ENCODE results near the gene UTP25.

UTP25 gene

GRCh38 chr1:209820986-209821385, 6.8 kb upstream of the UTP25 start:
- H3K9me3 ChIP-seq (ENCODE audit: control insufficient read depth in 2 of 2, low read length in 2 of 2): no peaks in the 10 kb centered on the region
- peaks cover 0 to 2% of the 10 kb centered on the region in 2 donors for H3K27me3 ChIP-seq (ENCODE audit: control insufficient read depth in 1 of 2, insufficient read depth in 2 of 2, low read length in 2 of 2)
- no peaks in the 10 kb centered on the region for H3K4me1 ChIP-seq (ENCODE audit: control insufficient read depth, insufficient read depth, low read length)
- no peak overlapping the region for H3K27ac ChIP-seq (ENCODE audit: low read length)
- no peaks in the 10 kb centered on the region for H3K36me3 ChIP-seq (ENCODE audit: control insufficient read depth in 2 of 2, insufficient read depth in 2 of 2, low read length in 2 of 2)
- no peak overlapping the region for H3K4me3 ChIP-seq (ENCODE audit: low read length in 2 of 2)
- H3K9ac ChIP-seq (ENCODE audit: low read length in 2 of 2): no peak overlapping the region

- Histone ChIP-seq H3K27me3 (ENCODE audit: control insufficient read depth in 1 of 2, insufficient read depth in 2 of 2, low read length in 2 of 2) (peaks cover 0 to under 1% of the 10 kb centered on the region in 2 donors), H3K9ac (ENCODE audit: low read length in 2 of 2) (no peak overlapping the region), H3K9me3 (ENCODE audit: control insufficient read depth in 2 of 2, low read length in 2 of 2) (no peaks in the 10 kb centered on the region), H3K4me1 (ENCODE audit: control insufficient read depth, insufficient read depth, low read length) (no peaks in the 10 kb centered on the region), H3K4me3 (ENCODE audit: low read length in 2 of 2) (no peak overlapping the region), H3K27ac (ENCODE audit: low read length) (no peak overlapping the region), H3K36me3 (ENCODE audit: control insufficient read depth in 2 of 2, insufficient read depth in 2 of 2, low read length in 2 of 2) (no peaks in the 10 kb centered on the region)
These were observed 5.1 kb upstream of the UTP25 start for GRCh38 chr1:209822706-209823105.

GRCh38 chr1:209823143-209824041, 4.4 kb upstream of the UTP25 start:
- no peak overlapping the region for H3K9ac ChIP-seq (ENCODE audit: low read length in 2 of 2)

GRCh38 chr1:209825591-209826434, 2.0 kb upstream of the UTP25 start:
- Histone ChIP-seq H3K4me3 (ENCODE audit: low read length in 2 of 2) (no peak overlapping the region), H3K27ac (ENCODE audit: low read length) (no peak overlapping the region), H3K36me3 (ENCODE audit: control insufficient read depth in 2 of 2, insufficient read depth in 2 of 2, low read length in 2 of 2) (peaks cover 0 to 2% of the 10 kb centered on the region in 2 donors), H3K9ac (ENCODE audit: low read length in 2 of 2) (no peak overlapping the region), H3K27me3 (ENCODE audit: control insufficient read depth in 1 of 2, insufficient read depth in 2 of 2, low read length in 2 of 2) (no peaks in the 10 kb centered on the region), H3K9me3 (ENCODE audit: control insufficient read depth in 2 of 2, low read length in 2 of 2) (no peaks in the 10 kb centered on the region), H3K4me1 (ENCODE audit: control insufficient read depth, insufficient read depth, low read length) (no peaks in the 10 kb centered on the region)

More at GRCh38 chr1:209823143-209824041, 4.4 kb upstream of the UTP25 start:
- Histone ChIP-seq H3K27ac (ENCODE audit: low read length) (no peak overlapping the region), H3K4me3 (ENCODE audit: low read length in 2 of 2) (no peak overlapping the region), H3K9me3 (ENCODE audit: control insufficient read depth in 2 of 2, low read length in 2 of 2) (no peaks in the 10 kb centered on the region), H3K36me3 (ENCODE audit: control insufficient read depth in 2 of 2, insufficient read depth in 2 of 2, low read length in 2 of 2) (no peaks in the 10 kb centered on the region), H3K4me1 (ENCODE audit: control insufficient read depth, insufficient read depth, low read length) (no peaks in the 10 kb centered on the region), H3K27me3 (ENCODE audit: control insufficient read depth in 1 of 2, insufficient read depth in 2 of 2, low read length in 2 of 2) (no peaks in the 10 kb centered on the region)

- H3K9me3 ChIP-seq (ENCODE audit: control insufficient read depth in 2 of 2, low read length in 2 of 2): no peaks in the 10 kb centered on the region
- no peaks in the 10 kb centered on the region for H3K4me1 ChIP-seq (ENCODE audit: control insufficient read depth, insufficient read depth, low read length)
- H3K4me3 ChIP-seq (ENCODE audit: low read length in 2 of 2): no peak overlapping the region
- no peak overlapping the region for H3K9ac ChIP-seq (ENCODE audit: low read length in 2 of 2)
- no peak overlapping the region for H3K27ac ChIP-seq (ENCODE audit: low read length)
- H3K27me3 ChIP-seq (ENCODE audit: control insufficient read depth in 1 of 2, insufficient read depth in 2 of 2, low read length in 2 of 2): no peaks in the 10 kb centered on the region
- peaks cover 21 to 24% of the 10 kb centered on the region in 2 donors for H3K36me3 ChIP-seq (ENCODE audit: control insufficient read depth in 2 of 2, insufficient read depth in 2 of 2, low read length in 2 of 2)
These were observed 1.9 kb downstream of the UTP25 start for GRCh38 chr1:209829716-209830115.

- H3K9ac ChIP-seq (ENCODE audit: low read length in 2 of 2): no peak overlapping the region
- no peaks in the 10 kb centered on the region for H3K4me1 ChIP-seq (ENCODE audit: control insufficient read depth, insufficient read depth, low read length)
- peaks cover 21 to 30% of the 10 kb centered on the region in 2 donors for H3K36me3 ChIP-seq (ENCODE audit: control insufficient read depth in 2 of 2, insufficient read depth in 2 of 2, low read length in 2 of 2)
- H3K4me3 ChIP-seq (ENCODE audit: low read length in 2 of 2): no peak overlapping the region
- no peaks in the 10 kb centered on the region for H3K9me3 ChIP-seq (ENCODE audit: control insufficient read depth in 2 of 2, low read length in 2 of 2)
- H3K27me3 ChIP-seq (ENCODE audit: control insufficient read depth in 1 of 2, insufficient read depth in 2 of 2, low read length in 2 of 2): no peaks in the 10 kb centered on the region
- H3K27ac ChIP-seq (ENCODE audit: low read length): no peak overlapping the region
These were observed 3.0 kb downstream of the UTP25 start for GRCh38 chr1:209830722-209831121.

- Histone ChIP-seq H3K27me3 (ENCODE audit: control insufficient read depth in 1 of 2, insufficient read depth in 2 of 2, low read length in 2 of 2) (no peaks in the 10 kb centered on the region), H3K9me3 (ENCODE audit: control insufficient read depth in 2 of 2, low read length in 2 of 2) (no peaks in the 10 kb centered on the region), H3K4me1 (ENCODE audit: control insufficient read depth, insufficient read depth, low read length) (no peaks in the 10 kb centered on the region), H3K9ac (ENCODE audit: low read length in 2 of 2) (no peak overlapping the region), H3K4me3 (ENCODE audit: low read length in 2 of 2) (no peak overlapping the region), H3K36me3 (ENCODE audit: control insufficient read depth in 2 of 2, insufficient read depth in 2 of 2, low read length in 2 of 2) (peaks cover 25 to 34% of the 10 kb centered on the region in 2 donors), H3K27ac (ENCODE audit: low read length) (no peak overlapping the region)
These were observed 3.8 kb downstream of the UTP25 start for GRCh38 chr1:209831615-209832014.

GRCh38 chr1:209835782-209836298, 8.1 kb downstream of the UTP25 start:
- Histone ChIP-seq H3K9ac (ENCODE audit: low read length in 2 of 2) (no peak overlapping the region), H3K4me3 (ENCODE audit: low read length in 2 of 2) (no peak overlapping the region), H3K27me3 (ENCODE audit: control insufficient read depth in 1 of 2, insufficient read depth in 2 of 2, low read length in 2 of 2) (no peaks in the 10 kb centered on the region), H3K27ac (ENCODE audit: low read length) (no peak overlapping the region), H3K9me3 (ENCODE audit: control insufficient read depth in 2 of 2, low read length in 2 of 2) (no peaks in the 10 kb centered on the region), H3K4me1 (ENCODE audit: control insufficient read depth, insufficient read depth, low read length) (no peaks in the 10 kb centered on the region), H3K36me3 (ENCODE audit: control insufficient read depth in 2 of 2, insufficient read depth in 2 of 2, low read length in 2 of 2) (peaks cover 52 to 70% of the 10 kb centered on the region in 2 donors)

GRCh38 chr1:209837671-209838070, 9.9 kb downstream of the UTP25 start:
- Histone ChIP-seq H3K4me3 (ENCODE audit: low read length in 2 of 2) (no peak overlapping the region), H3K36me3 (ENCODE audit: control insufficient read depth in 2 of 2, insufficient read depth in 2 of 2, low read length in 2 of 2) (peaks cover 63 to 77% of the 10 kb centered on the region in 2 donors), H3K27me3 (ENCODE audit: control insufficient read depth in 1 of 2, insufficient read depth in 2 of 2, low read length in 2 of 2) (no peaks in the 10 kb centered on the region)

GRCh38 chr1:209838537-209838936, 10.8 kb downstream of the UTP25 start:
- Histone ChIP-seq H3K9me3 (ENCODE audit: control insufficient read depth in 2 of 2, low read length in 2 of 2) (no peaks in the 10 kb centered on the region), H3K4me1 (ENCODE audit: control insufficient read depth, insufficient read depth, low read length) (no peaks in the 10 kb centered on the region), H3K27me3 (ENCODE audit: control insufficient read depth in 1 of 2, insufficient read depth in 2 of 2, low read length in 2 of 2) (no peaks in the 10 kb centered on the region), H3K4me3 (ENCODE audit: low read length in 2 of 2) (no peak overlapping the region), H3K27ac (ENCODE audit: low read length) (no peak overlapping the region), H3K9ac (ENCODE audit: low read length in 2 of 2) (no peak overlapping the region), H3K36me3 (ENCODE audit: control insufficient read depth in 2 of 2, insufficient read depth in 2 of 2, low read length in 2 of 2) (peaks cover 66 to 77% of the 10 kb centered on the region in 2 donors)

More at GRCh38 chr1:209837671-209838070, 9.9 kb downstream of the UTP25 start:
- no peaks in the 10 kb centered on the region for H3K4me1 ChIP-seq (ENCODE audit: control insufficient read depth, insufficient read depth, low read length)
- H3K9me3 ChIP-seq (ENCODE audit: control insufficient read depth in 2 of 2, low read length in 2 of 2): no peaks in the 10 kb centered on the region
- no peak overlapping the region for H3K27ac ChIP-seq (ENCODE audit: low read length)
- H3K9ac ChIP-seq (ENCODE audit: low read length in 2 of 2): no peak overlapping the region
